Heart left ventricle (tissue), 13 donors: ENCODE measurements around the gene AFF3.

Experiments used
- POLR2A ChIP-seq, 2 donors: fragments of 450-650 bp; IDR thresholded peaks; one replicate each; pipeline ENCODE4 v1.6.1; 2017; ENCODE audit warnings: antibody characterized with exemption in 2 of 2, mild to moderate bottlenecking in 2 of 2, moderate library complexity in 2 of 2
- TF ChIP-seq, protein P1 (sequence below), 12 donors: fragments of 200-600 bp; sonication (generic) in 4 of 12; IDR thresholded peaks; one replicate each; pipeline versions ENCODE4 v1.5.0 to v1.8.0; 2018 to 2022; ENCODE audit warnings: antibody characterized with exemption in 12 of 12, mild to moderate bottlenecking in 5 of 12
- donor health status: ischemic (EF 13 %, LVEDD 7.1; RV severe dilation, severe dysfunction).
- donor health status: DM: no; HTN: yes; CAD: no.
- donor health status: DM: no; HTN: no; CAD: no.
- donor health status: ischemic (EF 25% LVEDD 6.9; RV normal size, moderate dysfunction).
- donor health status: ischemic (EF 25% LVEDD 5.7; RV mildly dilated, moderate dysfunction).
- donor health status: ischemic (EF 35%, LVEDD 5.7; RV mildly dilated, moderate dysfunction).
- donor health status: nonischemic (EF 11% LVEDD 7.7; RV severe dilation, severe dysfunction).
- donor health status: DM: yes; HTN: yes; CAD: no.
- donor health status: PGD.
- donor health status: ischemic (EF 29% LVEDD 5.4; RV normal size, mild dysfunction).
- donor health status: nonischemic (EF 23%, LVEDD 6.1; RV moderate dilation, normal function).

DNA sequence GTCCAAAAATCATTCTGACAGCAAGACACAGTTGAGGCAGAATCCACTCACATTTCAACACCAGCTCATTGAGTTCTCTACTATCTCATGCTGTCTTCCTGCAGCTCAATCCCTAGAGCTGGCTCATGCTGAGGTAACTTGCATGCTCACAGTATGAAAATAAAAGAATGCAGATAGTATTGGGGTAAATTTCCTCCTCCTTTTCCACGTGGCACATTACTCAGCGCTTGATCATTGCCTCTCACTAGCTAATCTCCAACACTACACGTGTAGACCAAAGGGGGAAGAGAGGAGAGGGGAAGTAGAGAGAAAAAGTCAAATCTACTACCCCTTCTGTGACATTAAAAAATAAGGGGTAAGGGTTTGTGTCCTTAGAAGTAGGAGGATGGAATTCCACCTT lies 300.6 kb downstream of the AFF3 start:
- TF ChIP-seq, protein P1, sequence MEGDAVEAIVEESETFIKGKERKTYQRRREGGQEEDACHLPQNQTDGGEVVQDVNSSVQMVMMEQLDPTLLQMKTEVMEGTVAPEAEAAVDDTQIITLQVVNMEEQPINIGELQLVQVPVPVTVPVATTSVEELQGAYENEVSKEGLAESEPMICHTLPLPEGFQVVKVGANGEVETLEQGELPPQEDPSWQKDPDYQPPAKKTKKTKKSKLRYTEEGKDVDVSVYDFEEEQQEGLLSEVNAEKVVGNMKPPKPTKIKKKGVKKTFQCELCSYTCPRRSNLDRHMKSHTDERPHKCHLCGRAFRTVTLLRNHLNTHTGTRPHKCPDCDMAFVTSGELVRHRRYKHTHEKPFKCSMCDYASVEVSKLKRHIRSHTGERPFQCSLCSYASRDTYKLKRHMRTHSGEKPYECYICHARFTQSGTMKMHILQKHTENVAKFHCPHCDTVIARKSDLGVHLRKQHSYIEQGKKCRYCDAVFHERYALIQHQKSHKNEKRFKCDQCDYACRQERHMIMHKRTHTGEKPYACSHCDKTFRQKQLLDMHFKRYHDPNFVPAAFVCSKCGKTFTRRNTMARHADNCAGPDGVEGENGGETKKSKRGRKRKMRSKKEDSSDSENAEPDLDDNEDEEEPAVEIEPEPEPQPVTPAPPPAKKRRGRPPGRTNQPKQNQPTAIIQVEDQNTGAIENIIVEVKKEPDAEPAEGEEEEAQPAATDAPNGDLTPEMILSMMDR (IDR thresholded peaks at IDR 0.05) = no peak
- no peak for TF ChIP-seq POLR2A (IDR thresholded peaks at IDR 0.05)
